ENCODE data around the gene ABLIM1.
"Not testable (repeated sequence)": the region's sequence is repeated elsewhere in the genome, so short reads cannot be mapped to it uniquely, and the experiment has no call there.

The ABLIM1 gene

GRCh38 chr10:114658175-114658574 is at the start of gene ABLIM1:
TSS of gene ABLIM1 (minus strand) at chr10:114658275. CDS start at chr10:114658200, 75 bp downstream.
- no peak for DNase-seq

- no peak for DNase-seq
These were observed 48.5 kb upstream of the ABLIM1 start for GRCh38 chr10:114706458-114707055.

- no peak for DNase-seq
These were observed 46.6 kb upstream of the ABLIM1 start for GRCh38 chr10:114704679-114705078.

- DNase-seq = peak; percentile 47
These were observed 45.5 kb upstream of the ABLIM1 start for GRCh38 chr10:114703377-114704107.

GRCh38 chr10:114698271-114699061 is 40.4 kb upstream of the ABLIM1 start:
- DNase-seq = no peak

- DNase-seq = no peak
These were observed 39.1 kb upstream of the ABLIM1 start for GRCh38 chr10:114697061-114697598.

GRCh38 chr10:114696301-114696700 is 38.2 kb upstream of the ABLIM1 start:
- DNase-seq = not testable (repeated sequence)

- DNase-seq = peak; percentile 8
These were observed 36.7 kb upstream of the ABLIM1 start for GRCh38 chr10:114694752-114695151.

GRCh38 chr10:114694062-114694461 is 36.0 kb upstream of the ABLIM1 start:
- DNase-seq = no peak

GRCh38 chr10:114691442-114691941 is 33.4 kb upstream of the ABLIM1 start:
- no peak for DNase-seq

- DNase-seq = no peak
These were observed 30.7 kb upstream of the ABLIM1 start for GRCh38 chr10:114688786-114689185.

GRCh38 chr10:114687459-114687858 is 29.4 kb upstream of the ABLIM1 start:
- DNase-seq = no peak

- no peak for DNase-seq
These were observed 27.9 kb upstream of the ABLIM1 start for GRCh38 chr10:114686013-114686412.

- DNase-seq = no peak
These were observed 27.4 kb upstream of the ABLIM1 start for GRCh38 chr10:114685456-114685855.

- DNase-seq = no peak
These were observed 26.7 kb upstream of the ABLIM1 start for GRCh38 chr10:114684822-114685209.

- no peak for DNase-seq
These were observed 26.2 kb upstream of the ABLIM1 start for GRCh38 chr10:114684084-114684821.

- no peak for DNase-seq
These were observed 25.5 kb upstream of the ABLIM1 start for GRCh38 chr10:114683593-114683992.

- DNase-seq = no peak
These were observed 25.1 kb upstream of the ABLIM1 start for GRCh38 chr10:114683162-114683561.

GRCh38 chr10:114682532-114682931 is 24.5 kb upstream of the ABLIM1 start:
- DNase-seq = no peak

- DNase-seq = peak; percentile 10
These were observed 24.0 kb upstream of the ABLIM1 start for GRCh38 chr10:114682121-114682520.

GRCh38 chr10:114681542-114681941 is 23.5 kb upstream of the ABLIM1 start:
- no peak for DNase-seq

GRCh38 chr10:114680543-114681117 is 22.6 kb upstream of the ABLIM1 start:
- no peak for DNase-seq

Data from NCI-H510A treated with DMSO at 0.1 percent for 48 hours (cell line).